Right atrium auricular region (tissue), 2 donors: ENCODE measurements around the gene PDSS2. TPM values are rescaled to one million over a fixed set of nuclear protein-coding genes. Genes with fewer than 3 reads are reported as not detected.

Source experiments
- DNase-seq: peaks from one replicate; pipeline ENCODE4 v3.0.0-alpha.2; 2019; ENCODE audit warnings: low spot score
- H3K27ac ChIP-seq, 2 donors: fragments of 200-600 bp; sonication (generic); 1 replicate in 1 of 2; 2 replicates in 1 of 2; pipeline ENCODE4 v1.5.1; 2016 to 2019
- H3K27me3 ChIP-seq, 2 donors: fragments of 200-600 bp; sonication (generic); one replicate each; pipeline versions ENCODE4 v1.5.1 to v1.6.0; 2017 to 2019
- H3K36me3 ChIP-seq: fragments of 200-600 bp; sonication (generic); one replicate; pipeline ENCODE4 v1.5.1; 2016
- H3K4me1 ChIP-seq, 2 donors: fragments of 200-600 bp; sonication (generic); one replicate each; pipeline versions ENCODE4 v1.5.1 to v1.6.0; 2017 to 2019
- H3K4me3 ChIP-seq, 2 donors: fragments of 200-600 bp; sonication (generic); 1 replicate in 1 of 2; 2 replicates in 1 of 2; pipeline ENCODE4 v1.5.1; 2017 to 2019; ENCODE audit warnings: mild to moderate bottlenecking in 1 of 2, moderate library complexity in 1 of 2
- H3K9me3 ChIP-seq, 2 donors: fragments of 200-600 bp; sonication (generic); one replicate each; pipeline ENCODE4 v1.5.1; 2019
- CTCF ChIP-seq, 2 donors: fragments of 200-600 bp; sonication (generic); IDR thresholded peaks; one replicate each; pipeline ENCODE4 v1.5.1; 2019; ENCODE audit warnings: antibody characterized with exemption in 2 of 2
- total RNA-seq, 2 donors: library from RNA; depleted of rRNA; stranded (reverse); fragments of >200 nt; gene quantifications; one replicate each; pipeline ENCODE4 v1.1.0, GENCODE V29; 2016

PDSS2 gene
- total RNA-seq, 2 donors from 2014 or later: 8.8 to 18.2 TPM

GRCh38 chr6:107423474-107423990, 35.8 kb downstream of the PDSS2 start:
- H3K27me3 ChIP-seq: no peaks in the 10 kb centered on the region
- no peak for DNase-seq
- no peak overlapping the region for H3K27ac ChIP-seq
- TF ChIP-seq CTCF (IDR thresholded peaks at IDR 0.05): no peak
- H3K4me3 ChIP-seq: no peak overlapping the region
- H3K4me1 ChIP-seq: no peaks in the 10 kb centered on the region
- no peaks in the 10 kb centered on the region for H3K36me3 ChIP-seq
- peaks cover 0 to 9% of the 10 kb centered on the region in 2 donors for H3K9me3 ChIP-seq

DNA sequence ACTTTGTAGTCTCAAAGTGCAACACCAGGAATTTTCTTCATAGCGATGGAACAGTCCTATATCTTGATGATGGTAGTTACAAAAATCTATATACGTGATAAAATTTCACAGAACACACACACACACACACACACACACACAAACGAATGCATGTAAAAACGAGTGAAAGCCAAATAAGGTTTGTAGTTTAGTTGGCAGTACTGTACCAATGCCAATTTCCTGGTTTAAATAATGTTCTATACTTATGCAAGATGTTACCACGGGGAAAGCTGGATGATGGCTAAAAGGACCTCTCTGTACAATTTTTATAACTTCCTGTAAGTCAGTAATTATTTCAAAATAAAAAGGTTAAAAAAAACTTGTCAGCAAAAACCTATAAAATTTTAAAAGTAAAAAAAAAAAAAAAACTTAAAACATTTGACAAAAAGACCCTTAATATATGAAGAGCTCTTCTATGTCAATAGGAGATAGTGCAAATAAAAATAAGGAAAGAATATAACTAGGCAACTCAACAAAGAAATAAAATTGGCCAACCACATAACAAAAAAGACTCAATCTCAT, 37.6 kb downstream of the PDSS2 start:
- H3K27ac ChIP-seq: no peak overlapping the region
- H3K27me3 ChIP-seq: no peaks in the 10 kb centered on the region
- no peaks in the 10 kb centered on the region for H3K4me1 ChIP-seq
- H3K4me3 ChIP-seq: no peak overlapping the region
- no peak for DNase-seq
- H3K9me3 ChIP-seq: peaks cover 0 to 9% of the 10 kb centered on the region in 2 donors
- TF ChIP-seq CTCF (IDR thresholded peaks at IDR 0.05): no peak
- no peaks in the 10 kb centered on the region for H3K36me3 ChIP-seq

DNA sequence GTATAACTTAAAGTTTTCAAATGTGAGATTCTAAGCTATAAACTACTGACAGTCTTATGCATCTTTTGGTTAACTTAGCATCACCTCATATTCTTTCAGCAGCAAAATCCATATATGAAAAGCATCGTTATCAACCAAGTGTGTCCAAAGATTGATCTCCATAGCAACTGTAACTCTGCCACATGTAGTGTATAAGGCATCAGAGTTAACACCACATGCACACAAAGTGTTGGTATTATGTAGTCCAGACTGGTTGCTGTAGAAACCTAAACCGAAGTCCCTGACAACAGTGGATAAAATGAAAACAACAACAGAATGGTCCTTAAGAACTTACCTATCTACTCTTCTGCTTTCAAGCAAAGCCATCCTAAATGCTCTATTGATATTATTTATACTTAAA, 39.6 kb downstream of the PDSS2 start:
- peaks cover 0 to 2% of the 10 kb centered on the region in 2 donors for H3K4me1 ChIP-seq
- H3K27me3 ChIP-seq: no peaks in the 10 kb centered on the region
- no peak for DNase-seq
- H3K9me3 ChIP-seq: no peaks in the 10 kb centered on the region
- H3K27ac ChIP-seq: no peak overlapping the region
- TF ChIP-seq CTCF (IDR thresholded peaks at IDR 0.05): no peak
- no peak overlapping the region for H3K4me3 ChIP-seq
- H3K36me3 ChIP-seq: no peaks in the 10 kb centered on the region

- Histone ChIP-seq H3K4me1 (peaks cover 0 to 14% of the 10 kb centered on the region in 2 donors), H3K27ac (no peak overlapping the region), H3K27me3 (no peaks in the 10 kb centered on the region), H3K4me3 (no peak overlapping the region), H3K36me3 (no peaks in the 10 kb centered on the region), H3K9me3 (no peaks in the 10 kb centered on the region)
- no peak for TF ChIP-seq CTCF (IDR thresholded peaks at IDR 0.05)
- no peak for DNase-seq
These were observed 41.2 kb downstream of the PDSS2 start for GRCh38 chr6:107418118-107418517.

DNA sequence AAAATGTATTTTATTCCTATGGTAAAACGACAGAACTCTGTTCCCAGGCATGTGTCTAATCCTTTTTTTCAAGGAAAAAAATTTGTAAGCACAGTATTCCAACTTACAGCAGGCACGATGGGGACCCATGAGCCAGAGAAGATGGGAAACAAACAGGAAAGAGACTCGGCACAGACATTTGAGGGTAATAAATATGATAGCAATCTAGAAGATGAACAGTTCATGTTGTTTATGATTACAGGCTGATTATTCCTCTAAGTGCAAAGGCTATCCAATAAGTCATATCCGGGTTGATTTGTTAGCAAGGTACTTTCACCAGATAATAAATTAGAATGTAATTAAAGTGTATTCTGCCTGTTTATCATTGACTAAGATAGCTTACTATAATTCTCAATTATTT, 43.2 kb downstream of the PDSS2 start:
- Histone ChIP-seq H3K4me1 (peaks cover 0 to 14% of the 10 kb centered on the region in 2 donors), H3K27me3 (no peaks in the 10 kb centered on the region)
- no peak for DNase-seq

More for the DNA sequence above, 43.2 kb downstream of the PDSS2 start:
- TF ChIP-seq CTCF (IDR thresholded peaks at IDR 0.05): no peak
- Histone ChIP-seq H3K4me3 (no peak overlapping the region), H3K36me3 (no peaks in the 10 kb centered on the region), H3K9me3 (no peaks in the 10 kb centered on the region), H3K27ac (no peak overlapping the region)
